Erythroblast (primary cell): Measurements from ENCODE around the gene C21orf58.
"Not testable (repeated sequence)": the region's sequence is repeated elsewhere in the genome, so short reads cannot be mapped to it uniquely, and the experiment has no call there.

Experiments used
- DNase-seq, 2 experiments: peaks; one replicate each; lab custom pipeline; 2025; lab: John Stamatoyannopoulos, UW
- GATA1 ChIP-seq: IDR thresholded peaks from 2 replicates; pipeline ENCODE4 v1.6.1; 2011; ENCODE audit warnings: low read depth, mild to moderate bottlenecking, control low read depth, low read length, moderate library complexity
- POLR2A ChIP-seq: IDR thresholded peaks from 2 replicates; pipeline ENCODE4 v1.6.1; 2011; ENCODE audit warnings: mild to moderate bottlenecking, low read length

C21orf58 gene

DNA sequence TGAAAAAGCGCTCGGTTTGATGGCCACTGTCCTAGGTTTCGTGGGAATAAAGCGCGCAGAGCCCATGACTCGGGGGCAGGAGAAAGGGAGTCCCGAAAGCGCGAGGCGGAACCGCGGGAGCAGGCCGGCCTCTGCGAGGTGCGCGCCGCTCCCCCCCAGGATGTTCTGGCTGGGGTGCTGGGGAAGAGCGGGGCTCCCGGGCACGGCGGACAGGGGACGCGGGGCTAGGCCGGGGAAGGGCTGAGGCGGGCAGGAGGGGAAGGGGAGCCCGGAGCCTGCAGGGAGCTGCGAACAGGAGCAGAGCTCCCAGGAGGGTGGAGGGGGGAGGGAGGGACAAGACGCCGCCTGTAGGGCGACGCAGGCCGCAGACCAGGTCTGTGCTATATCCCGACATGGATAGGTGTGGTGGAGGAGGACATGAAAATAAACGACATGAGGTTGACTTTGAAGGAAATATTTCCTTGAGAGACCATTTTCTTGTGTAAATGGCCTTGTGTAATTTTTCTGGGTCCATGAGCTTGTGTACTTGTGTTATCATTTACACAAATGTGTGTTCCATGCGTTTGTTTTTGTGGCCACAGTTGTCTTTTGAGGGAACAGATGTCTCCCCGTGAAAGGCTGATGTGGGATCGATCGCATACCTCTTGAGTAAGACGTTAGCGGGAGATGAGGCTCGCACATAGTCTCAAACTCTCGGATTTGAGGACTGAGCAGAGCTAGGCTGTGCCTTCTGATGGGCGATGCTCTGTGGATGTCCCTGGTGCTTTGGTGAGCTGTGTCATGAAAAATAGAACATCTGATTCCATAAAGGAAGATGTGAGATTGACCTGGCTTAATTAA is 1.6 kb upstream of the C21orf58 start:
- TF ChIP-seq GATA1 (no peak), POLR2A (peak; percentile 19)
- peak; percentile 73 to 77 for DNase-seq

DNA sequence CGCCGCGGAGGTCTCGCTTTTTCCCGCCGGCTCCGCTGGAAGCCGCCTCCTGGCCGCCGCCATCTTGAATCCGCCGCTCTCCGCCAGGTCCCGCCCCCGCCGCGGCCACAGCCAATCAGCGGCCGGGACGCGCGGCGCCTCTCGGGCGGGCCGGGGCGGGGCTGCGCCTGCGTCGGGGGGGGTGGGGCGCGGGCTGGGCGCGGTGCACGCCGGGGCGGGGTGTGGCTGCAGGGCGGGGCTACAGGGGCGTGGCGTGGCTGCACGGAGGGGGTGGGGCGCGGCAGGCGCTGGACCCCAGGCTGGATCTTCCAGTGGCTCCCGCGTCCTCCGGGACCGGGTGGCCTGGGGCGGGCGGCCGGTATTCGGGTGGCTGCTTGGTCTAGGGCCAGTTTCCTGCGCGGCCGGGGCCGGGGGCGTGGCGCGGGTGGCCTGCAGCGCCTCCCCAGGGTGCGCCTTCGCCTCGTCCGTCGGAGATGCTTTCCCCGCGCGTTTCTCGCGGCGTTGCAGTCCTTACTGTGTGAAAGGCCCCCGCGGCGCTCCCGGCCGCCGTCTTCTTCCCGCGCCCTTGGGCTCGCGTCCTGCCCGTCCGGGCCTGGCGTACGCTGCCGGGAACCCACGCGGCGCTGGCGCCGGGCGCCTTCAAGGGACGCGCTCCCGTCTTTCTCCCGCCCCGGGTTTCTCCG is 861 bp upstream of the C21orf58 start:
- peak; percentile 55 for TF ChIP-seq POLR2A
- TF ChIP-seq GATA1 = no peak
- peak; percentile 91 to 96 for DNase-seq

DNA sequence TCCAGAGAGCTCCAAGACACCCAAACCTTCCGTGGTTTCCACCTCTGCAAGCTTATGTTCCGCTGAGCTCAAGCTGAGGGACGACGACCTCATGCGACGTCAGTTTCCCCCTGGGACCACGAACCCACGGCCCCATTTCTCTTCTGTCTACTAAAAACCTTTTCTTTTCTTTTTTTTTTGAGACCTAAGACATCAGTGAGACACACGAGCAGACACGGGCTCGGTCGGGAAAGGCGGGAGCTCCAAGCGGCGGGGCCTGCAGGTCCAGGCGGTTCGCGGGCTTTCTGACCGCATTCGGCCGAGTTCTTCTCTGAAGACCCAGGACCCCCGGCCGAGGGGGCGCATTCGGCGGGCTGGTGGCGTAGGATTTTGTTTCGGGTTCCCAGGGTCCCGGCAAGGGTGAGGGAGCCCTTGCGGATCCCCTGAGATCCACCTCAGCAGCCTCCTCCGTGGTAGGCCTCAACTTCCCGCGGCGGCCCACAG is 402 bp downstream of the C21orf58 start:
- DNase-seq = peak in 1 of 2 experiments; percentile 79

DNA sequence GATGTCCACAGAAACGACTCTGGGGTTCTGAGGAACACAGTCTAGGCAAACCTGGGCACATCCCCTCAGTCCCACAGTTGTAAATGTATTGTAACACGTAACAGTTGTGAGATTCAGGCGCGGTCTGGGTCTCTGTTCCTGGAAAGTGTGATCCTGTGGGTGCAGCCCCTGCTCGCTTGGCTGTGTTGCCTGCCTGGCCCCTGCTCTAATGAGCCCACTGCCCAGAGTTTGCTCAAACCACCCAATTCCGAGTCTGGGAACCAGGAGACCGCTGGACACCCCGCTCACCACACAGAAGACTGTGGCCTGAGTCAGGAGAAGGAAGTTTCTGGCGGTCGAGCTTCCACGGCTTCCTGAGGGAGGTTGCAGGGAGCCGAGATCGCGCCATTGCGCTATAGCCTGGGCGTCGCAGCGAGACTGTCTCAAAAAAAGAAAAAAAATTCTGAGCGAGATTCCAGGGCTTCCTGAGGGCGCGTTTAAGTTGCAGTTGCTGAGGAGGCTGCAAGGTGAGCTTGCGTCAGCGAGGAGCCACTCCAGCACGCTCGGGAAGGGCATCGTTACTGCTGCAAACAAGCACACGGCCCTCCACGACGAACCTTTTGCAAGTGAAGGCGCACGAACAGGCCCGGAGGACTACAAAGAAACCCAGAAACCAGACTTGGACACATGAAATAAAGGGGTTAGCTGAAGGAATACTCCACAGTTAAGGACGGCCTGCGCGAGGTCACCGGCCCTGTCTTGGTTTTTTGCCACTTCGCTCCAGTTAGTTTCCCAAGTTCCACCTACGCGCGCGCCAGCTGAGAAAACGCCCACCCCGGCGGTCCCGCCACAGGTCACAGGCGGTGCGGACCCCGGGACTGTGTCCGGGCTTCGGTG is 1.1 kb downstream of the C21orf58 start:
- TF ChIP-seq GATA1 (no peak), POLR2A (no peak)
- peak; percentile 71 to 83 for DNase-seq

More for the DNA sequence above, 402 bp downstream of the C21orf58 start:
- no peak for TF ChIP-seq POLR2A
- TF ChIP-seq GATA1 = no peak

DNA sequence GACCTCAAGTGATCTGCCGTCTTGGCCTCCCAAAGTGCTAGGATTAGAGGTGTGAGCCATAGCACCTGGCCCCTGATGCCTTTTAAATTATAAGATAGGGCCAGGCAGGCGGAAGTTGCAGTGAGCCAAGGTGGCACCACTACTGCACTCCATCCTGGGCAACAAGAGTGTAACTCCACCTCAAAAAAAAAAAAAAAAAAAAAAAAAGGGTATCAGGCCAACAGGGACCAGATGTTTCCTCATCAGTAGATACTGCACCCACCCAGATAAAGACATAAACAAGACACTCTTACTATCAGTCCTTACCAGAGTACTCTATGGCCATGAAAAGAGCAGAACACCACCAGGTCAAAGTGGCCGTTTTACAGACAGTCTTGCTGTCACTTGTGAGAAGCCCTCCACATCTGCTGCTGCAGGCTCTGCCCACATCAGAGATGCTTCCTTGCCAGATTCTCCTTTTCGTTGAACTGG is 3.3 kb downstream of the C21orf58 start:
- TF ChIP-seq GATA1 (peak; percentile 95), POLR2A (peak; percentile 99)

DNA sequence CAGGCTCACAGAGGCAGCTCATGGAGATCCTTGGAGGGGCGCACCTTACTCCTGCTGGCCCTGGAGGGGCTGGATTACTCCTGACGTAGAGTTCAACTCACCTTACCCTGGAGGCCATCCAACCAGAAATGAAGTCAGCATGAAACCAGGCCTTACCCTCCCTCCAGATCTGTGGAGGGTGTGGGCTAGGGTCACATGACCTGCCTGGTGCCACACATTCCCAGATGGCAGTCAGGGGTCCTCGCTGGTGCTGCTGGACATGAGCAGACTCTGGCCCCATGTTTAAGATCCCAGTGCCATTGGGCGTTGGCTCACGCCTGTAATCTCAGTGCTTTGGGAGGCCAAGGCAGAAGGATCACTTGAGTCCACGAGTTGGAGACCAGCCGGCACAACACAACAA is 4.5 kb downstream of the C21orf58 start:
- peak; percentile 68 to 75 for DNase-seq
- TF ChIP-seq POLR2A = peak; percentile 43
- TF ChIP-seq GATA1 = no peak

More for the DNA sequence above, 3.3 kb downstream of the C21orf58 start:
- peak; percentile 95 to 99 for DNase-seq

DNA sequence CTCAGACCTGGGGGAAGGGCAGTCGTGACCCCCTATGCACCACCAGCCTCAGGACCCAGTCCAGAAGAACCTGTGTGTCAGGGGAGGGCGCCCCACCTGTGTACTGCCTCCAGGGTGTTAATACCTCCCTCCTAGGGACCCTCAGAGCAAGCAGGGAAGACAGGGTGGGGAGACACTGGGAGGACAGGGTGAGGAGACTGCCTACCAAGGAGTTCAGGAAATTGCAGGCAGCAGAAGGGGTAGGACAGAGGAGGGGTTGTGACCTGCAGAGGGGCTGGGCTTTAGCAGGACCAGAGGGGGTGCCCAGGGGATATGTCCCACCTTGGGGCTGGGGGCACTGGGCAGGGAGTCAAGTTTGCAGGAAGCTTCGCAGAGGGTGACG is 5.2 kb downstream of the C21orf58 start:
- DNase-seq = no peak
- no peak for TF ChIP-seq POLR2A
- no peak for TF ChIP-seq GATA1

DNA sequence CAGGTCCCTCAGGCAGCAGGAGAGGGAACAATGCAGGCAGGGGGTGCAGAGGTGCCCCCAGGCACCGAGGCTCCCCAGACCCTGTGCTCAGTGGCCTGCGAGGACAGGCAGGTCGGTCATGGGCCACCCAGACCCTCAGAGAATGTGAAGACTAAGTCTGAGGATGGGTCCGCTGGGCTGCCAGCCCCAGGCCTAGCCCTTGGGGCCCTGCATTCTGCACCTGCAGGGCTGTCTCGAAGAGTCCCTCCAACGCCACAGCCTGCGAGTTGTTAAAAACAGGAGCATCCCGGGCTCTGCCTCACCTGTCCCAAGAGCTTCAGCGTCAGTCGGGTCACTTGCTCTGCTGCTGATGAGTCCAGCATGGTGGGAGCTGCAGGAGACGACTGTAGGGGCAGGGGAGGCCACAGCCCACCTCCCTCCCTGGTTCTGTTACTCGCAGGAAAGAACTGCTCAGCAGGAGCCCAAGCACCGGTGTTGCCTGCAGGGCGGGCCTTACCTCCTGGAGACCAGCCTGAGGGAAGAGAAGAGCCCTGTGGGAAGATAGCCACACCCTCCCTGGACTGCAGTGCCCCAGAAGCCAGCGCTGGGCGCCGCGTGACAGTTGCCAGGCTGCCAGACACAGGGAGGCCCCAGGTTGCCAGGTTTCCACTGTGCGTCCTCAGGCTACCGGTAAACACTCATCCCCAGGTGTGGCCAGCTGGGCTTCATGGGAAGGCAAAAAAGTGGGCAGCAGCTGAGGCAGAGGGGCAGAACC is 5.8 kb downstream of the C21orf58 start:
- TF ChIP-seq GATA1 = no peak
- TF ChIP-seq POLR2A = peak; percentile 10
- no peak for DNase-seq

DNA sequence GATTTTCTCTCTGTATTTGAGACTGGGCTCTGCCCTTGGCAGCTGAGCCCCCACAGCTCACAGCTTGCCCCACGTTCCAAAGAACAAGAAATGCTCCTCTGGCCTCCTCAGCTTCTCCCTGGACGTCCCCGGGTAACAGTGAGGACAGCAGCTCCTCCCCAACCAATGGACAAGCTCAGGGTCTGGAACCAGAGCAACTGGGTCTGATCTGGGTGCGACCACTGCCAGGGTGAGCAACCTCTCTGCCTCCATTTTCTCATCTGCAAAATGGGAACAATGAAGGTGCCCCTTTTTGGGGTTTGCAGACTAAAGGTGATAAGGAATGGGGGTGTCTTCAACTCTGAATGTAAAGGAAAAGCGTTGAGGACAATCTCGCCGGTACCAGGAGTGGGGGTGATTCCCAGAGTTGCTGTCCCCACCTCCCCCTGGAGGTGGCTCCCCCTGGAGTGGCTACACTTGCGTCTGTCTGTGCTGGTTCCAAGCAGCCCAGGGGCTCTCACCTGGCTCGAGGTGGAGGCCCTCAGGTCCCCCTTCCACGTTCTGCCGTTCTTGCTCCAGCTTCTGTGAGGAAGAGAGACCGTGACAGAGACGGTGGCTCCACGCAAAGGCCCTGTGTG is 6.9 kb downstream of the C21orf58 start:
- TF ChIP-seq GATA1 = no peak
- TF ChIP-seq POLR2A = no peak
- DNase-seq = no peak

DNA sequence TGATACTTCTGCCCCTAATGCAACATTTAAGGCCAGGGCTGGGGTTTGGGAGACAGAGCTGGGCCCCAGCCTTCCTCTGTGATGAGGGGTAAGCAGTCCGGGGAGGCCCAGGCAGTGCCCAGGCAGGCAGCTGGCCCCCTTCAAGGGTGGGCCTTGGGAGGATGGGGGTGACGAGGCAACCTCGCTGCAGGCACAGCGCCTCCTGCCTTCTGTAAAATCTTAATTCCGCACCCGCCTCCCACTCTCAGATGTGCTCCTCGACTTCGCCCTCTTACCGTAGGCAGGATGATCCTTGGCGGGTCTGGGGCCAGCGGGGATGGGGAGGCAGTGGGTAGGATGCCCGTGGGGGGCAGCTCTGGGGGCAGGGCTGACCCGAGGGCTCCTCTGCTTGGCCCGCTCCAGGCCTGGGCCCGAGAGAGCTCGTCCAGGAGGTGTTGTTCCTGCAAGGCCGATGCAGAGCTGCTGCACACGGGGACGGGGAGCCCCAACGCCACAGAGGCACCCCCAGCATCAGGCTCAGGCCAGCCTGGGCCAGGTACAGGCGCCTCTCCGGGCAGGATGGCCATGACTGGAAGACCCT is 9.1 kb downstream of the C21orf58 start:
- TF ChIP-seq GATA1 = no peak
- TF ChIP-seq POLR2A = no peak
- DNase-seq = no peak

DNA sequence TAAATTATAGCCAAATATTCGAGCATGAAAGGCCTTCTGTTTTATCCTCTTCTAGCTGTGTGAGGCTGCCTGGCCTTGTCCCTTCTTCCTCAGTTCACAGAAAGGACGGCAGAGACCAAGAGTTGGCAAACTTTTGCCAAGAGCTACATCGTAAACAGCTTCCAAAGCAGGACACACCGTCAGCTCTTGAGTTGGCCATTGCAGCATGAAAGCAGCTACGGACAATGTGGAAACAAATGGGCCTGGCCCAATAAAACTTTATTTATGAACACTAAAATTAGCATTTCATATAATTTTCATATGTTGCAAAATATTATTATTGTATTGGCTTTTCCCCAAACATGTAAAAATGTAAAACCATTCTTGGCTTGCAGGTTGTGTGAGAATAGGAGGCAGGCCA is 10.7 kb downstream of the C21orf58 start:
- no peak for TF ChIP-seq GATA1
- no peak for TF ChIP-seq POLR2A
- no peak for DNase-seq

DNA sequence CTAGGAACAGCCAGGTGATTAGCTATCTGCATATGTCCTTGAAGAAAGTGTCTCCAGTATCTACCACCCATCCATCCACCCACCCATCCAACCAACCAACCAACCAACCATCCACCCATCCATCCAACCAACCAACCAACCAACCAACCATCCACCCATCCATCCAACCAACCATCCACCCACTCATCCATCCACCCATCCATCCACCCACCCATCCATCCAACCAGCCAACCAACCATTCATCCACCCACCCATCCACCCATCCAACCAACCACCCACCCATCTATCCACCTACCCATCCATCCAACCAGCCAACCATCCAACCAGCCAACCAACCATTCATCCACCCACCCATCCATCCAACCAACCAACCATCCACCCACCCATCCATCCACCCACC is 12.1 kb downstream of the C21orf58 start:
- TF ChIP-seq GATA1 (no peak), POLR2A (no peak)
- no peak for DNase-seq

DNA sequence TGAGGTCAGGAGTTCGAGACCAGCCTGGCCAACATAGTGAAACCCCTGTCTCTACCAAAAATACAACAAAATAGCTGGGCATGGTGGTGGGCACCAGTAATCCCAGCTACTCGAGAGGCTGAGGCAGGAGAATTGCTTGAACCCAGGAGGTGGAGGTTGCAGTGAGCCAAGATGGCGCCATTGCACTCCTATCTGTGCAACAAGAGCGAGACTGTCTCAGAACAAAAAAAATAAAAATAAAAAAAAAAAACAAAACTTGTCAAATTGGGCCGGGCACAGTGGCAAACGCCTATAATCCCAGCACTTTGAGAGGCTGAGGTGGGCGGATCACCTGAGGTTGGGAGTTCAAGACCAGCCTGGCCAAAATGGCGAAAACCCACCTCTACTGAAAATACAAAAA is 13.4 kb downstream of the C21orf58 start:
- not testable (repeated sequence) for DNase-seq
